ENCODE results near the gene EDAR. TPM values are rescaled to one million over a fixed set of nuclear protein-coding genes. Genes with fewer than 3 reads are reported as not detected.

EDAR gene
- total RNA-seq, 1 experiment from 2014 or later, result 0.15 TPM

DNA sequence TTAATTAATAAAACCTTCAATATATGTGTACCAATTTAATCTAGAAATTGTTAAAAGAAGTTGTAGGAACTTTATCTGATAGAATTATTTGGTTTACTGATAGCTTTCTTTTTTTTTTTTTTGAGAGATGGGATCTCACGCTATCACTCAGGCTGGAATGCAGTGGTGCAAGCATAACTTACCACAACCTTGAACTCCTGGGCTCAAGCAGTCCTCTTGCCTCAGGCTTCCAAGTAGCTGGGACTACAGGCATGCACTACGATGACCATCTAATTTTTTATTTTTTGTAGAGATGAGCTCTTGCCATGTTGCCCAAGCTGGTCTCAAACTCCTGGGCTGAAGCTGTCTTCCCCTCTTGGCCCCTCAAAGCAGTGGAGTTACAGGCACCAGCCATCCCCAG lies 135.6 kb downstream of the EDAR start (continued):
- TF ChIP-seq, protein P1, sequence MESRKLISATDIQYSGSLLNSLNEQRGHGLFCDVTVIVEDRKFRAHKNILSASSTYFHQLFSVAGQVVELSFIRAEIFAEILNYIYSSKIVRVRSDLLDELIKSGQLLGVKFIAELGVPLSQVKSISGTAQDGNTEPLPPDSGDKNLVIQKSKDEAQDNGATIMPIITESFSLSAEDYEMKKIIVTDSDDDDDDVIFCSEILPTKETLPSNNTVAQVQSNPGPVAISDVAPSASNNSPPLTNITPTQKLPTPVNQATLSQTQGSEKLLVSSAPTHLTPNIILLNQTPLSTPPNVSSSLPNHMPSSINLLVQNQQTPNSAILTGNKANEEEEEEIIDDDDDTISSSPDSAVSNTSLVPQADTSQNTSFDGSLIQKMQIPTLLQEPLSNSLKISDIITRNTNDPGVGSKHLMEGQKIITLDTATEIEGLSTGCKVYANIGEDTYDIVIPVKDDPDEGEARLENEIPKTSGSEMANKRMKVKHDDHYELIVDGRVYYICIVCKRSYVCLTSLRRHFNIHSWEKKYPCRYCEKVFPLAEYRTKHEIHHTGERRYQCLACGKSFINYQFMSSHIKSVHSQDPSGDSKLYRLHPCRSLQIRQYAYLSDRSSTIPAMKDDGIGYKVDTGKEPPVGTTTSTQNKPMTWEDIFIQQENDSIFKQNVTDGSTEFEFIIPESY (IDR thresholded peaks at IDR 0.05; ENCODE audit: extremely low read depth, insufficient replicate concordance, low read length), result no peak
- TF ChIP-seq, protein P2, sequence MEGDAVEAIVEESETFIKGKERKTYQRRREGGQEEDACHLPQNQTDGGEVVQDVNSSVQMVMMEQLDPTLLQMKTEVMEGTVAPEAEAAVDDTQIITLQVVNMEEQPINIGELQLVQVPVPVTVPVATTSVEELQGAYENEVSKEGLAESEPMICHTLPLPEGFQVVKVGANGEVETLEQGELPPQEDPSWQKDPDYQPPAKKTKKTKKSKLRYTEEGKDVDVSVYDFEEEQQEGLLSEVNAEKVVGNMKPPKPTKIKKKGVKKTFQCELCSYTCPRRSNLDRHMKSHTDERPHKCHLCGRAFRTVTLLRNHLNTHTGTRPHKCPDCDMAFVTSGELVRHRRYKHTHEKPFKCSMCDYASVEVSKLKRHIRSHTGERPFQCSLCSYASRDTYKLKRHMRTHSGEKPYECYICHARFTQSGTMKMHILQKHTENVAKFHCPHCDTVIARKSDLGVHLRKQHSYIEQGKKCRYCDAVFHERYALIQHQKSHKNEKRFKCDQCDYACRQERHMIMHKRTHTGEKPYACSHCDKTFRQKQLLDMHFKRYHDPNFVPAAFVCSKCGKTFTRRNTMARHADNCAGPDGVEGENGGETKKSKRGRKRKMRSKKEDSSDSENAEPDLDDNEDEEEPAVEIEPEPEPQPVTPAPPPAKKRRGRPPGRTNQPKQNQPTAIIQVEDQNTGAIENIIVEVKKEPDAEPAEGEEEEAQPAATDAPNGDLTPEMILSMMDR (IDR thresholded peaks at IDR 0.05 in 2 of 3, conservative IDR thresholded peaks at IDR 0.05 in 1 of 3; ENCODE audit: borderline replicate concordance in 1 of 3, insufficient read depth in 1 of 3, low read depth in 2 of 3, low read length in 2 of 3), result no peak
- TF ChIP-seq POLR2AphosphoS5 (IDR thresholded peaks at IDR 0.05; ENCODE audit: low read depth, low read length) (no peak), YY1 (IDR thresholded peaks at IDR 0.05; ENCODE audit: extremely low read depth, insufficient replicate concordance, low read depth, low read length) (no peak)

DNA sequence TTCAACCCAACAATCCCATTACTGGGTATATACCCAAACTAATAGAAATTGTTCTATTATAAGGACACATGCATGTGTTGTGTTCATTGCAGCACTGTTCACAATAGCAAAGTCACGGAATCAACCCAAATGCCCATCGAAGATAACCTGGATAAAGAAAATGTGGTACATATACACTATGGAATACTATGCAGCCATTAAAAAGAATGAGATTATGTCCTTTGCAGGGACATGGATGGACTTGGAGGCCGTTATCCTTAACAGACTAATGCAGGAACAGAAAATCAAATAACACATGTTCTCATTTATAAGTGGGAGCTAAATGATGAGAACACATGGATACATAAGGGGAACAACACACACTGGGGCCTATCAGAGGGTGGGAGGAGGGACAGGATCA lies 136.6 kb downstream of the EDAR start:
- Histone ChIP-seq H3K9ac (ENCODE audit: low read length) (no peak overlapping the region), H2AFZ (ENCODE audit: low read depth, low read length, poor library complexity, severe bottlenecking) (no peak overlapping the region), H3K4me1 (ENCODE audit: control insufficient read depth in 1 of 2, insufficient read depth in 2 of 2, low read length in 2 of 2) (0 out of 4 replicates have a peak, but pooled peaks cover 0 to 3% of the 10 kb centered on the region in 2 experiments), H3K79me2 (ENCODE audit: insufficient read depth, low read length) (no peaks in the 10 kb centered on the region), H3K36me3 (ENCODE audit: control insufficient read depth in 1 of 2, insufficient read depth in 2 of 2, low read length in 2 of 2) (peaks cover 3 to 8% of the 10 kb centered on the region in 2 experiments; a peak in 2 of 4 replicates), H3K27me3 (ENCODE audit: insufficient read depth, low read length) (no peaks in the 10 kb centered on the region), H4K20me1 (ENCODE audit: insufficient read depth) (no peaks in the 10 kb centered on the region), H3K4me2 (ENCODE audit: low read length) (no peak overlapping the region), H3K4me3 (replicated peaks in 1 of 2; ENCODE audit: low read depth in 1 of 2, low read length in 2 of 2) (no peak overlapping the region), H3K9me3 (ENCODE audit: control insufficient read depth in 1 of 2, insufficient read depth in 1 of 2, low read depth in 1 of 2, low read length in 2 of 2) (no peaks in the 10 kb centered on the region), H3K9me2 (ENCODE audit: insufficient read depth) (no peaks in the 10 kb centered on the region), H3K27ac (ENCODE audit: low read depth, low read length) (no peak overlapping the region)
- DNase-seq (ENCODE audit: low read depth, low spot score), result no peak
- intact Hi-C loops (cut with micrococcal nuclease), result loop anchor here (10.0 kb wide), 1 partner anchor 352 kb away; no protein-coding TSS in a partner anchor
- ChIA-PET RAD21 (ENCODE audit: low non-redundant PET in 1 of 2, low total read pairs in 2 of 2, uncharacterized antibody in 2 of 2, unreplicated experiment in 2 of 2) (no interaction called here), POLR2A (no interaction called here), CTCF (no interaction called here)
- no TSS peak for BruUV-seq (replicated peaks)
- ATAC-seq, result no peak
- TF ChIP-seq, protein P2 (IDR thresholded peaks at IDR 0.05 in 2 of 3, conservative IDR thresholded peaks at IDR 0.05 in 1 of 3; ENCODE audit: borderline replicate concordance in 1 of 3, insufficient read depth in 1 of 3, low read depth in 2 of 3, low read length in 2 of 3), result no peak
- TF ChIP-seq ELF1 (IDR thresholded peaks at IDR 0.05; ENCODE audit: borderline replicate concordance, low read depth) (no peak), CEBPB (IDR thresholded peaks at IDR 0.05; ENCODE audit: low read depth) (no peak), EGR1 (IDR thresholded peaks at IDR 0.05; ENCODE audit: low read depth) (no peak), EZH2phosphoT487 (IDR thresholded peaks at IDR 0.05; ENCODE audit: borderline replicate concordance) (no peak), POLR2A (IDR thresholded peaks at IDR 0.05; ENCODE audit: borderline replicate concordance, extremely low read depth, insufficient read depth, insufficient read length) (no peak)
